ENCODE results near the gene ABHD8.
A peak's percentile ranks its signal among the peaks of the same experiment; 100 is the strongest.

Gene ABHD8

DNA sequence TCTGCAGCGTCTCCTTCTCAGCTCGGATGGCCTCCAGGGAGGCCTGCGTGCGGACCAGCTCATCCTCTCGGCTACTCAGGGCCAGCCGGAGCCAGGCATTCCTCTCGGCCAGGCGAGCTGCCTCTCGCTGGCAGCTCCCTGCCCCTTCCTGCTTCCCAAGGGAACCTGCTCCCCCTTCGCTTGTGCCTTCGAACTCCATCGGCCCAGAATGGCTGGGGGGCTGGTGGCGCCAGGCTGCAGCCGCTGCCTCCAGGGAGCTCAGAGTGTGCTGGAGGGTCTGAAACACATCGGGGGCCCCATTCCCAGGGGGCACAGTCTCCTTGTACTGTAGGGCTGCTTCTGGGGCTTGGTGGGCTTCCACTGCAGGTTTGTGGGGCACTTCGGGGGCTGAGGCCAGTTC, 40.7 kb downstream of the ABHD8 start:
- no peak for DNase-seq

DNA sequence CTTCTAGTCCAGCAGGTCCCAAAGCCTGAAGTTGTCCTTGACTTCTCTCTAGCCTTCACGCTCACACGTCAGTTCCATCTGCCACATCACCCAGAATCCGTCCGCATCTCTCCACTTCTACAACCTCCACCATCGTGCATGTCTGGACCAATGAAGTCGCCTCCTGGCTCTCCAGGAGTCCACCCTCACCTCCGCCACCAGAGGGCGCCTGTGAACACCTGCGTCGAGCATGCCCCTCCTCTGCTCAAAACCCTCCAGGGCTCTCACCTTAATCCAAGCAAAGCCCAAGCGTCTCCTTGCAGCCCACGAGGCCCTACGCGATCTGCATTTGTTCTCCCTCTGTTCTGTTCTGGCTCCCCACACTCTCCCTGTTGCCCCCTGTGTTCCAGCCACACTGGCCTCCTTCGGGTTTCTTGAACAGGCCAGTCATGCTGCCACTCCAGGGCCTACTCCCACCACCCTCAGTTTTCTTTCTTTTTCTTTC, 42.3 kb downstream of the ABHD8 start:
- DNase-seq, result peak; percentile 68

DNA sequence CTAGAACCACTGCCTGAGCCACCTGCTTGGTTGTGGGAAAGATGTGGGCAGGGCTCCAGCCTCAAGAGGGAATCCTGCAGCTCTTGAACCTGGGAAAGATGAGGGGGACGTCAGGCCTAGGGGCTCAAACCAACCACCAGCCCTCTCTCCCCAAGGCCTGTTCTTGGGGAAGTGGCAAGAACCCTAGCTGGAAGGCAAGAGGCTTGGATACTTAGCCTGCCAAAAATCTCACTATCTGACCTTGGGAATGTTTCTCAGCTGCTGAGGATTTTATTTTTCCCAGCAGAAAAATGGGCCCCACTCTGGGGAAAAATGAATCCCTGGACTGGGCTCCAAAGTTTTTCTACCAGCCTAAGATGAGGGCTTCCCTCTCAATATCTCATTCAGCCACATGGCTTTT, 43.3 kb downstream of the ABHD8 start:
- DNase-seq, result no peak

DNA sequence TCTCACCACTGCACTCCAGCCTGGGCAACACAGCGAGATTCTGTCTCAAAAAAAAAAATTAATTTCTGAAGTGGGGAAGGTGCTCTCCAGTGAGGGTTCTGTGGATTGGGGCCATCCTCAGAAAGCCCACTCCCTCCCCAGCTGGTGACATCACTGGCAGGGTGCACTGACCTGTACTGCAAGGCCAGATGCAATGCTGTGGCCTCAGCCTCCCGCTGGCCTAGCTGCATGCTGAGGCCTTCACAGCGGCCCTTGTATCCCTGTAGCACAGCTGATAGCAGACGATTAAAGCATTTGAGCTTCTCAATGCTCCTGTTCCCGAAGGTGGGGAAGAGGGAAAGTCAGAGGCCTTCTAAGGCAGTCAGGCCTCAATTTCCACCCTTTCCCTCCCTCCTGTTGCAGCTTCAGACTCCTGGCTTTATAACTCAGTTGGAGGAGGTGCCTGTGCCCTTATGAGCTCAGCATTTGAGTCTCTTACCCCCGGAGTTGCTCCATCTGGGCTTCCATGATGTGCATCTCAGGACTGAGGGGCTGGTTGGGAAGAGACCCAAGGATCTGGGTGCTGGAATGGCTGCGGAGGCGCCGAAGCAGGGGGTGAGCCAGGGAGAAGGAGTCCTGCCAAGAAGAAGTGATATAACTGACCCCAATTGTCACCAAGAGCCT, 44.0 kb downstream of the ABHD8 start:
- DNase-seq, result no peak

DNA sequence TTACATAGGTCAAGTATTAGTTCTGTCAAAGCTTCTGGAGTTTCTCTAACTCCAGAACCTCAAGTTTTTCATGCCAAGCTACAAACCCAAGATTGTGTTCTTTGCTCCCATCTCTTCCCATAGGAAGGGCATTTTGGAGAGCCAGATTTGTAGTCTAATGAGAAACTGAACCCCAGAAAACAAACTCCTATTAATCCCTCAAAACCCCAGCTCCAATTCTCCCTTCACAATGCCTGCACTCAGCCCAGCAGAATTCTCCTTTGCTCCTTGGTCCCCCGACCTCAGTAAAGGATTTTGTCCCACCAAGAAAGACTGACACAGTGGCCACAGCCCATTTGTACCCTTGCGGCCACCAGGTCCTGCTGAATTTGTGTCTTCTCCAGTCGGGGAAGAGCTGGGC, 47.1 kb downstream of the ABHD8 start:
- DNase-seq, result no peak

DNA sequence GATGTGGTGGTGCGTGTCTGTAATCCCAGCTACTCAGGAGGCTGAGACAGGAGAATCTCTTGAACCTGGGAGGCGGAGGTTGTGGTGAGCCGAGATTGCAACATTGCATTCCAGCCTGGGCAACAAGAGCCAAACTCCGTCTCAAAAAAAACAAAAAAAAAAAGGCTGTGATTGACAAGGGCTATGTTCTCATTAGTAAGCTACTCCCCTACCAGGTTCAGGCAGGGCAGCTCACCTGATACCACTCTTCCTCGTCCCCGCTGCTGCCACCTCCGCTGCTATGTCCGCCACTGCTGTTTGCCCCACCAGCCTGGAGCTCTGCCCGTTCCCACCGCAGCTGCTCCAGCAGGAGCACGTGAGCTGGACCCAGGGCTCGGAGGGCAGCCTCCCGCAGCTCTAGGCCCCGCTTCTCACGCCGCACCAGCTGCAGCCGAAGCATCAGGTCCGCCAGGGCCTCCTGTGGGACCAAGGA, 48.0 kb downstream of the ABHD8 start:
- no peak for DNase-seq

DNA sequence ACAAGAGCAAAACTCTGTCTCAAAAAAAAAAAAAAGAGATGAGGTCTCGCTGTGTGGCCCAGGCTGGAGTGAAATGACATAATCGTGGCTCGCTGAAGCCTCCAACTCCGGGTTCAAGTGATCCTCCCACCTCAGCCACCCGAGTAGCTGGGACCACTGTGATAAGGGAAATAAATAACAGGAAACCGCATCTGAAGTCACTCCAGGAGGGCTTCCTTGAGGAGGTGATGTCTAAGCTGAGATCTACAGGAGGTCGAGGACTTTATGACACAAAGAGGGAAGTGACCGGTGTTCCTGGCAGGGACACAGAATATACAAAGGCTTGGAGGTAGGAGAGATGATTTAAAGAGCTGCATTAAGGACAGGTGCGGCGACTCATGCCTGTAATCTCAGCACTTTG, 48.6 kb downstream of the ABHD8 start:
- no peak for DNase-seq

DNA sequence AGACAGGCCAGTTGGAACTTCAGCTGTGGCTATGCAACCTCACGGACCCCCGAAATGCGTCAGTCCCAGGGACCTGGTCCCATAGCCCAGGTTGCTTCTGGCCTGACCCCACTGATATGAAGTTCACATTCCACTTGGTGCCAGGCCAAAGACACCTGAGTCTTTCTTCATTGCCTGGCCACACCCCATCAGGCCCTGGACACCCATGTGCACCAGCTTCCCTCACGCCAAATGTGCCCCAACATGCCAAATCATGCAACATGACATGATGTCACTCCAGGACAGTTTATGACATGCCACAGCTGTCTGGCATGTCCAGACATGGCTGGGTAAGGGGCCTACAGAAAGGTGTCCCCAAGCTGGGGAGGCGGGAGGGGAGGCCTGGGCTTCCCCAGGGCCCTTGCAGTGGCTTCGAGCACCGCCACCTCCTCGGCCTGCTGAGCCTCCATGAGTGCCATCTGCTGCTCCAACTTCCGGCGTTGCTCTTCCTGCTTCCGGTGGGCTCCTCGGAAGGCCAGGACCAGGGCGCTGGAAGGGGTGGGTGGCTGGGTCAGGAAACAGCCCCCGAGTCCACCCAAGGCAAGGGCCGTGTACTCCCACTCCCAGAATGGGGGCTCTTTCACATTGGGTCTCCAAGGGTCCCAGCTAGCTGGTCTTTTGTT, 53.2 kb downstream of the ABHD8 start:
- DNase-seq, result no peak

DNA sequence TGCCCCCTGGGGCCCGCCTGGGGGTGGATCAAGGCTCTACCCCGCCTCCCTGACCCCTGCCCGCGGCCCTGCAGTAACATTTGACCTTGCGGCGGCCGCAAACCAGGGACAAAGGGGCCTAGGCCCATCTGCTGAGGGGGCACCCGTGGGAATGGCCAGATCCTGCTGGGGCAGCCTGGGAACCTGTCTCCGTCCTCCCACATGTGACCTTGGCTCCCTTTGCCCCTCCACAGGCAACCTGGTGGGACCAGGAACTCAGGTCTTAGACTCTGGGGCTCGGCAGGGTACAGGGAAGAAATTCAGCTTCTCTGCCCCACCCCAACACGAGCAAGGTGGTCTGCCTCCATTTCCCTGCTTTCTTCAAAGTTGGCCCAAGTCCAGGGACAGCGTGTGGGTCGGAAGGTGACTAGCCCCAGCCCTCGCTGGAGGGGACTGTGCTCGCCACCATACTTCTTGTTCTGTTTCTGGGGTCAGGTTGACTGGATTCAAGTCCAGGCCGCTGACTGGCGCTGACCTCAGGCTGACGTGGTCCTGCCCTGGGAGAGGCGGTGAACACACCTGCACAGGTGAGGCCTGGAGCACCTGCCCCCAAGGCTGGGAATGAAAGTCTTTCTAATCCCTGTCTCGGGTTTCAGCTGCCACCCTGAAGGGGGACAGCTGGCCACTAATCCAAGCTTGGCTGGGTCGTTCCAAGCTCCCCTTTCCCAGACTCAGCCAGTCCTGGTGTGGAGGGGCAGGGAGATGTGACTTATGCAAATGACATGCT, 55.0 kb downstream of the ABHD8 start:
- DNase-seq, result no peak

DNA sequence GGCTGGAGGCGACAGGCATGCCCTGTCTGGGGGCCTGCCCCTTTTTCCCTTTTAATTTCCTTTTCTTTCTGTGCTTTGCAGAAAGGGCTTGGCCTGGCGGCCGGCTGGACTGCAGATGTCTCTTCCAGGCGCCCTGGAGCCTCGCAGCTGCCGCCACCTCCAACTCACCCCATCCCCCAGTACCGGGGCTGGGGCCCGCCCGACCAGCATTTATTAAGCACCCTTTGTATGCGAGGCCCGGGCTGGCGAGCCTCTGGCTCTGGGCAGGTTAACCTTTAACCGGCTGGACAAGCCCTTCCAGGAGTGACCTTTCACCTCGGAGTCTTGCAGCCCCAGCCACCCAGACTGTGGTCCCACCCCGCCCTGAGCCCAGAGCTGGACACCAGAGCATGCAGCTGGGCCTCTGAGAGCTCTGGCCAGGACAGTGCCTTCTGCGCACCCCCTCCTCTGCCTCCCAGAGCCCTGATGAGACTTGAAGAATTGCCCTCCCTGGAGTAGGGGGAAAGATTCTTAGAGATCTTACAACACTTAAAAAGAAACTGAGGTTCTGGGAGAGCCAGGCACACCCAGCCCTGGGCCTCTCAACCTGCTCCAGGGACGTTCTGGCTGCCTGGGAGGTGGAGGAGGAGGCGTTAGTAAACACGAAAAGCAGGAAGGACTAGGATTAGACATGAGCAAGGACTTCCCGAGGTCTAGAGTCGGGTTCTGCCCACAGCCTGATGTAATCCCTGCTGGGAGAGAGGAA, 56.4 kb downstream of the ABHD8 start:
- no peak for DNase-seq

DNA sequence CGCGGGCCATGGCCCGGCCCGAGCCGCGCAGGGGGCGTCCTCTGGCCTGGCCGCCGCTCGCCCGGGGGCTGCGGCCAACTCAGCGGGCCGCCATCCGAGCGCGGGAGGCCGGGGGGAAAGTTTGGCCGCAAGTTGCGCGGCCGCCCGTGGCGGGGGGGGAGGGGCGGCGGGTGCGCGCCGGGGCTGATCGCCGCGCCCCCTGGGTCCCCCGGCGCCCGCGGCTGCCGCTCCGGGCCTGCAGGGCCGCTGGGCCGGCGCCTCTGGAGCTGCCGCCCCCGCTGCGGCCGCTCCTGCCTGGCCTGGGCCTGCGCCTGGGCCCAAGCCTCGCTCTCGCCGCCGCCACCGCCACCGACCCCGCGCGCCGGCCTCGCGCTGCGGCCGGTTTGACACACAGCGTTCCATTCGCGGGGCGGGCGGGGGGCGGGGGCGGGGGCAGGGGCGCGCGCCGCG, 57.7 kb downstream of the ABHD8 start, which contains the start of gene NR2F6:
NR2F6 (minus strand) TSS at position 385 of the 450 bp plus-strand sequence. CDS start 699 bp downstream, outside the sequence.
- no peak for DNase-seq

DNA sequence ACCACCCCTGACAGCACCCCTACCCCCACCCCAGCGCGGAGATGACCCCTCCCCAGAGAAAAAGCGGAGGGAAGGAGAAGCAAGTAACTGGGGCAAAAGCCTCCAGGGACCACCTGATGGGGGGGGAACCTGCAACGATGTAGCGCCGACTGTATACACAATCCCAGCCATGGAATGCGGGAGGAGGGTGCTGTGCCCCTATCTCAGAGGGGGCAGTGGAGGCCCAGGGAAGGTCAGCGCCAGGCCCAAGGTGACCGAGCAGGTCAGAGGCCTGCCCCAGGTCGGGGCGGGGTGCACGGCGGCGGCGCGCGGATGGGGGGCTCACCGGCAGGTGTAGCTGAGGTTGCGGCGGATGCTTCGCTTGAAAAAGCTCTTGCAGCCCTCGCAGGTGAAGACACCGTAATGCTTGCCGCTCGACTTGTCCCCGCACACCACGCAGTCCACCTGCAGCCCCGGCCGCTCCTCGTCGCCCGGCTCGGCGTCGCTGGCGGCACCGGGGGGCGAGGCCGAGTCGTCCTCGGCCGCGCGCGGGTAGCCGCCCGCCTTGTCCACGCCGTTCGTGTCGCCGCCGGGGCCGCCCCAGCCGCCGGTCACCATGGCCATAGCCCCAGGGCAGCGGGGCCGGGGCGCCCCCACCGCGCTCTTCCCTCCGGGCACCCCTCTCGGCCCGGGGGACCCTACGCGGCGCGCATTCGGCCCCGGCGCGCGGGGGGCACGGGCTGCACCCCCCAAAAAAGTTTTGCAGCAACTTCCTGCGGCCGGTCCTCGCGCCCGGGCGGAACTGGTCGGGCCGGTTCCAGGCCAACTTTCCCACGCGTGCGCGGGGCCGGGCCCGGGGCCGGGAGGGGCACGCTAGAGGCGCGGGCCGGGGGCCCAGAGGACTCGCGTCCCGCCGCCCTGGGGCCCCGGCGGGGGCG, 58.3 kb downstream of the ABHD8 start:
- no peak for DNase-seq

DNA sequence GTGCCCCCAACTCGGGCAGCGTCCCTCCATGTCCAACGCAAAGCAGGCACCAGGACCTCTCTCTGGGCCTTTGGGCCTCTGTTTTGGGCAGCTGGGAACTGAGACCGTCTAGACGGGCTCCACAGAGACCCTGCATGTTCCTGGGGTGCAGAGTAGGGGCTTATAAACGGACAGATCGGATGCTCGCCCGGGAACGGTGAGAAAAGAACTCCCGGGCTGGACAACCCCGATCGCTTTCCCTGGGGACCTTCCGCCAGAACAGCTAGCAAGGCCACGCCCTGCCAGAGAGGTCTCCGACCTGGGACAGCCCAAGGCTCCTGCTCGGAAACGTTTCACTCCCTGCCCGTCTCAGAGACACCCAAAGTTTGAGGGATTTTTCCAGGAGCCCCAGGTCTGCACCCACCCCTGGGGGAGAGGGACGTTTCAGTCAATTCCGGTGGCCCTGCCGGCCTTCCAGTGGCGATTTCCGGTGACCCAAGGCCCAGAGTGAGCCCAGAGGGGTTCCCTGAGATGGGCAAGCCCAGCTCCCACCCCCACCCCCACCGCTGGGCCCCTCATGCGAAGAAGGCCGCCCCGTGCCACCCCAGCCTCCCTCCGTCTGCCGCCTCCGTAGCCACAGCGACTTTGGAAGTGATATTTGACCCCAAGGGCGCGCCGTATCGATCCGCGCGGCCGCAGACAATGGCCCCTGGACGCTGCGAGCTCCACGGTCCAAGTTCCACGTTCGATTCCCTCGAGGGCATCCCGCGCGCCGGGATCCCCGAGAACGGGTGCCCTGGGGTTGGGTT, 59.2 kb downstream of the ABHD8 start:
- DNase-seq, result no peak

DNA sequence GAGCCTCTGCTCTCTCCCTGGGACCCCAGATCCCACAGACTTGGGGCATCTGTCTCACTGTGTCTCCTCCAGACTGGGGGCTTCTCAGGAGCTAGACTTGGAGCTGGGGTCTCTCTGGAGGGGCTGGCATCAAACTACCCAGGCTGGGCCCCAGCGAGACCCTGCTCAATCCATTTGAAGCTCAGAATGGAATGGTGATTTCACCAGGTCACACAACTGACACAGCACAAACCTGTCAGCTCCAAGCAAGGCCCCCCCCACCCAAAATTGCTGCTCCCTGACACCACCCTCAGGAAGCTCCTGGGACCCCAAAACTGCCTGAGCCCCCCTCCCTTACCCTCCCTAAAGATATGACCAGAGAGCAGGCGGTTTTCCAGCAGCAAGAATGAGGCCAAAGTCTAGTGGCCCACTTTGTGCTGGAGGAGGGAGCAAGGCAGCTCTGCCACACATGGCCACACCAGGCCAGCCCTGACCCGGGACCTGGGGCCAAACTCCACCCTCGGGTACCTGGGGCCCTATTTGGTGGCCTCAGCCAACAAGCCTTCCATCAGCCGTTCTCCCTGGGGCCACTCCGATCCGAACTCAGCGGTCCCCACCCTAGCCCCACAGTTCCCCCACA, 59.9 kb downstream of the ABHD8 start:
- no peak for DNase-seq

DNA sequence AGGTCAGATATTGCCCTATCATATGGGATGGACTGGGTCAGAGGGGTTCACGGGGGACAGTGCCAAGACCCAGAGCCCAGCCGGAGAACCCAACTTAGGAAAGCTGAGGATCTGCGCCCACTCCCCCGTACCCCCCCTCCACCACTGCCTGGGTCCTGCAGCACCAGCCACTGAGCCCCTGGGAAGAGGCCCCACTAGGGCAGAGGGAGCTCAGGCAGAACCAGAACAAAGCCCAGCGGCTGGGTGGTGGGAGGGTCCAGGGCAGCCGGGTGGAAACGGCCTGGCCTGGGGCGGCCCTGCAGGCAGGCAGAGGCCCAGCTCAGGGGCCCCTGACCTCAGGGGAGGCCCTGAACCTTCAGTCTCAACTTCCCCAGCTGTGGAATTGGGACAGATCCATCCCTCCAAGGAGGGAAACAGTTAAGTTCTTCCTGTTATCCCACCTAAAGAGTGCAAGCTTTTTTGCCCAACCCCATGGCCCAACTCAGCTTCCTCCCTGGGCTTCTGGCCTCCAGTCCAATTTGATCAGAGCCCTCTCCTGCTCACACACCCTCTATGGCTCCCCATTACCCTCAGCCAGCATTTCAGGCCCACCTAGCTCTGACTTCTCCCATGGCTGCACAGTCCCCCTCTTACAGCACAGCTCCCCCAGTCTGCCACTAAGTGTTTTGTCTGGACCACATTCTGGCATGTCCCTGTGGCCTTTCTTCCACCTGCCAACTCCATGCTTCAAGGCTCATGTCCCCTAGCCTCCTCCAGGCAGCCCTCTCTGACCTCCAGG, 60.6 kb downstream of the ABHD8 start:
- DNase-seq, result no peak
